ENCODE measurements around the gene ZNF319. TPM values are rescaled to one million over a fixed set of nuclear protein-coding genes. Genes with fewer than 3 reads are reported as not detected.

ZNF319 gene
- total and polyA plus RNA-seq, 2 of the 13 experiments (the other 11 are each of a cell fraction or from before 2014, with no cell fraction given) = 2.4 to 3.6 TPM

DNA sequence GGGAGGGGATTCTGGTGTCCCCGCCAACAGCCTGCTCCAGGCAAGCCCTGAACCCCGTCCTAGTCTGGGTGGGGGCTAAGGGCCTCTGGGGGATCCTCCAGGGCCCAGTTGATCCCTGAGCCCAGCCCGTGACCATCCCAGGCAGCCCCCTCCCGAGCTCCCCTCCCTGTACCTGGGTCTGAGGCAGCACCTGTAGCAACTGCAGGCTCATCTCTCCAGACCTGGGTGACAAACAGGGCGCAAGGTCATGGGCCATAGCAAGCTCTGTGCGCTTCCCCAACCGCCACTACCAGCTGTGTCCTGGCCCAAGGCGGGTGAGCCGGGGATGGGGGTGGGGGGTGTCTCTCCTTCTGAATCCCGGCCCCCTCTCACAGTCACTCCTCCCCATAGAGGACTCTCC is 40.2 kb downstream of the ZNF319 start:
- in situ Hi-C loops (cut with HindIII; ENCODE audit: extremely low pct_ligation_motif_present, low pct_unique_long_range_greater_than_20kb) (no loop called here), intact Hi-C loops (cut with micrococcal nuclease; ENCODE audit: unreplicated experiment) (no loop called here)
- no peaks in the 10 kb centered on the region for H3K36me3 ChIP-seq (replicated peaks in 1 of 2; ENCODE audit: control insufficient read depth in 1 of 2, insufficient read depth in 2 of 2, low read length in 2 of 2)
- ATAC-seq = no peak
- no peaks in the 10 kb centered on the region for H4K20me1 ChIP-seq (ENCODE audit: insufficient read depth, low read length)
- no peak overlapping the region for H3K4me2 ChIP-seq (ENCODE audit: low read depth, low read length)
- H2AFZ ChIP-seq (ENCODE audit: low read length) = no peak overlapping the region
- H3K79me2 ChIP-seq (ENCODE audit: insufficient read depth, low read length) = no peaks in the 10 kb centered on the region
- ChIA-PET POLR2A (no interaction called here), CTCF (ENCODE audit: low intra/inter-chr PET ratio, low total read pairs) (no interaction called here)
- TF ChIP-seq ZNF496 (CRISPR knock-in tag; IDR thresholded peaks at IDR 0.05; ENCODE audit: insufficient replicate concordance) (no peak), SATB2 (CRISPR knock-in tag; IDR thresholded peaks at IDR 0.05) (no peak)
- TF ChIP-seq, protein P1, sequence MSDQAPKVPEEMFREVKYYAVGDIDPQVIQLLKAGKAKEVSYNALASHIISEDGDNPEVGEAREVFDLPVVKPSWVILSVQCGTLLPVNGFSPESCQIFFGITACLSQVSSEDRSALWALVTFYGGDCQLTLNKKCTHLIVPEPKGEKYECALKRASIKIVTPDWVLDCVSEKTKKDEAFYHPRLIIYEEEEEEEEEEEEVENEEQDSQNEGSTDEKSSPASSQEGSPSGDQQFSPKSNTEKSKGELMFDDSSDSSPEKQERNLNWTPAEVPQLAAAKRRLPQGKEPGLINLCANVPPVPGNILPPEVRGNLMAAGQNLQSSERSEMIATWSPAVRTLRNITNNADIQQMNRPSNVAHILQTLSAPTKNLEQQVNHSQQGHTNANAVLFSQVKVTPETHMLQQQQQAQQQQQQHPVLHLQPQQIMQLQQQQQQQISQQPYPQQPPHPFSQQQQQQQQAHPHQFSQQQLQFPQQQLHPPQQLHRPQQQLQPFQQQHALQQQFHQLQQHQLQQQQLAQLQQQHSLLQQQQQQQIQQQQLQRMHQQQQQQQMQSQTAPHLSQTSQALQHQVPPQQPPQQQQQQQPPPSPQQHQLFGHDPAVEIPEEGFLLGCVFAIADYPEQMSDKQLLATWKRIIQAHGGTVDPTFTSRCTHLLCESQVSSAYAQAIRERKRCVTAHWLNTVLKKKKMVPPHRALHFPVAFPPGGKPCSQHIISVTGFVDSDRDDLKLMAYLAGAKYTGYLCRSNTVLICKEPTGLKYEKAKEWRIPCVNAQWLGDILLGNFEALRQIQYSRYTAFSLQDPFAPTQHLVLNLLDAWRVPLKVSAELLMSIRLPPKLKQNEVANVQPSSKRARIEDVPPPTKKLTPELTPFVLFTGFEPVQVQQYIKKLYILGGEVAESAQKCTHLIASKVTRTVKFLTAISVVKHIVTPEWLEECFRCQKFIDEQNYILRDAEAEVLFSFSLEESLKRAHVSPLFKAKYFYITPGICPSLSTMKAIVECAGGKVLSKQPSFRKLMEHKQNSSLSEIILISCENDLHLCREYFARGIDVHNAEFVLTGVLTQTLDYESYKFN (CRISPR knock-in tag; conservative IDR thresholded peaks at IDR 0.05) = no peak
- BruUV-seq (replicated peaks) = no TSS peak
- H3K27ac ChIP-seq (ENCODE audit: extremely low read length, insufficient read depth, low read length) = no peak overlapping the region
- FAIRE-seq = no peak
- H3K4me1 ChIP-seq (ENCODE audit: insufficient read depth, low read length) = peaks cover 30% of the 10 kb centered on the region
- H3K9me3 ChIP-seq (ENCODE audit: low read length) = no peaks in the 10 kb centered on the region
- H3K4me3 ChIP-seq (replicated peaks in 1 of 3; ENCODE audit: insufficient read depth in 1 of 3, low read depth in 2 of 3, low read length in 3 of 3) = no peak overlapping the region
- peaks cover 8 to 70% of the 10 kb centered on the region in 2 experiments; a peak in 4 of 5 replicates for H3K27me3 ChIP-seq (ENCODE audit: control insufficient read depth in 1 of 2, insufficient read depth in 2 of 2, low read length in 2 of 2)
- H3K9ac ChIP-seq (ENCODE audit: insufficient read depth, low read depth, low read length) = no peak overlapping the region
- no CpG with 5 or more reads among the region's 10 CpGs for WGBS (ENCODE audit: low lambda C conversion rate)
- no peak for DNase-seq (ENCODE audit: low spot score)

DNA sequence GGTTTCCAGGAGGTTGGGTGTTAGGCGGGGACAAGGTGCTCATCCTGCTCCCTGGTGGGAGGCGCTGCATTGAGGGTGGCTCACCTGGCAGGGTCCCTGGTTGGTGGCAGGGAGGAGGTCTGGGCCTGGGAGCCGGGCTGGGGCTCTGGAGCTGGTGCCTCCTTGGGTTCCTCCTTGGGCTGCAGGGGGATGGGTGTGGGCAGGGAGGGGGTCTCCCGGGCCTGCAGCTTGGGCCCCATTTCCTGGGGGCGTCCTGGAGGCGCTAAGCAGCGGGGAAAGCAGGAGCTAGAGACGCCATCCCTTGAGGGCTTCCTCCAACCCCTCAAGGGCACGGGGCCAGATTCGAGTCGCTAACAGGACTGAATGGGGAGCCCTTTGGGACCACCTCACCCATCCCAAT is 40.7 kb downstream of the ZNF319 start:
- WGBS (ENCODE audit: low lambda C conversion rate) = 50% methylated on average over 8 of the region's 11 CpGs
- ChIA-PET POLR2A (no interaction called here), CTCF (ENCODE audit: low intra/inter-chr PET ratio, low total read pairs) (no interaction called here)
- Histone ChIP-seq H3K36me3 (replicated peaks in 1 of 2; ENCODE audit: control insufficient read depth in 1 of 2, insufficient read depth in 2 of 2, low read length in 2 of 2) (no peaks in the 10 kb centered on the region), H2AFZ (ENCODE audit: low read length) (no peak overlapping the region), H3K4me1 (ENCODE audit: insufficient read depth, low read length) (peaks cover 30% of the 10 kb centered on the region), H3K9ac (ENCODE audit: insufficient read depth, low read depth, low read length) (no peak overlapping the region), H3K27ac (ENCODE audit: extremely low read length, insufficient read depth, low read length) (no peak overlapping the region), H4K20me1 (ENCODE audit: insufficient read depth, low read length) (no peaks in the 10 kb centered on the region), H3K9me3 (ENCODE audit: low read length) (no peaks in the 10 kb centered on the region), H3K27me3 (ENCODE audit: control insufficient read depth in 1 of 2, insufficient read depth in 2 of 2, low read length in 2 of 2) (peaks cover 8 to 70% of the 10 kb centered on the region in 2 experiments; a peak in 4 of 5 replicates), H3K4me2 (ENCODE audit: low read depth, low read length) (no peak overlapping the region), H3K79me2 (ENCODE audit: insufficient read depth, low read length) (no peaks in the 10 kb centered on the region), H3K4me3 (replicated peaks in 1 of 3; ENCODE audit: insufficient read depth in 1 of 3, low read depth in 2 of 3, low read length in 3 of 3) (no peak overlapping the region)
- no TSS peak for BruUV-seq (replicated peaks)
- ATAC-seq = no peak
- in situ Hi-C loops (cut with HindIII; ENCODE audit: extremely low pct_ligation_motif_present, low pct_unique_long_range_greater_than_20kb) = no loop called here
- no peak for FAIRE-seq
- intact Hi-C loops (cut with micrococcal nuclease; ENCODE audit: unreplicated experiment) = no loop called here
- DNase-seq (ENCODE audit: low spot score) = no peak
- TF ChIP-seq, protein P2, sequence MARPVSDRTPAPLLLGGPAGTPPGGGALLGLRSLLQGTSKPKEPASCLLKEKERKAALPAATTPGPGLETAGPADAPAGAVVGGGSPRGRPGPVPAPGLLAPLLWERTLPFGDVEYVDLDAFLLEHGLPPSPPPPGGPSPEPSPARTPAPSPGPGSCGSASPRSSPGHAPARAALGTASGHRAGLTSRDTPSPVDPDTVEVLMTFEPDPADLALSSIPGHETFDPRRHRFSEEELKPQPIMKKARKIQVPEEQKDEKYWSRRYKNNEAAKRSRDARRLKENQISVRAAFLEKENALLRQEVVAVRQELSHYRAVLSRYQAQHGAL (CRISPR knock-in tag; IDR thresholded peaks at IDR 0.05; ENCODE audit: not compliant biosample characterization) = no peak
- no peak for TF ChIP-seq PRPF4 (IDR thresholded peaks at IDR 0.05; ENCODE audit: low read depth, low read length, poor library complexity, severe bottlenecking)
- TF ChIP-seq MTA3 (CRISPR knock-in tag; IDR thresholded peaks at IDR 0.05) = no peak
- no peak for TF ChIP-seq ZNF468 (CRISPR knock-in tag; IDR thresholded peaks at IDR 0.05)
- TF ChIP-seq, protein P3, sequence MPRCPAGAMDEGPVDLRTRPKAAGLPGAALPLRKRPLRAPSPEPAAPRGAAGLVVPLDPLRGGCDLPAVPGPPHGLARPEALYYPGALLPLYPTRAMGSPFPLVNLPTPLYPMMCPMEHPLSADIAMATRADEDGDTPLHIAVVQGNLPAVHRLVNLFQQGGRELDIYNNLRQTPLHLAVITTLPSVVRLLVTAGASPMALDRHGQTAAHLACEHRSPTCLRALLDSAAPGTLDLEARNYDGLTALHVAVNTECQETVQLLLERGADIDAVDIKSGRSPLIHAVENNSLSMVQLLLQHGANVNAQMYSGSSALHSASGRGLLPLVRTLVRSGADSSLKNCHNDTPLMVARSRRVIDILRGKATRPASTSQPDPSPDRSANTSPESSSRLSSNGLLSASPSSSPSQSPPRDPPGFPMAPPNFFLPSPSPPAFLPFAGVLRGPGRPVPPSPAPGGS (CRISPR knock-in tag; IDR thresholded peaks at IDR 0.05) = no peak
- no peak for TF ChIP-seq ZKSCAN1 (IDR thresholded peaks at IDR 0.05; ENCODE audit: low read length)
- no peak for TF ChIP-seq SIX1 (CRISPR knock-in tag; IDR thresholded peaks at IDR 0.05; ENCODE audit: borderline replicate concordance)
- TF ChIP-seq ZNF570 (CRISPR knock-in tag; IDR thresholded peaks at IDR 0.05; ENCODE audit: borderline replicate concordance) = no peak
- TF ChIP-seq ZNF605 (CRISPR knock-in tag; IDR thresholded peaks at IDR 0.05) = no peak
- TF ChIP-seq ZNF232 (CRISPR knock-in tag; IDR thresholded peaks at IDR 0.05; ENCODE audit: borderline replicate concordance) = no peak
- TF ChIP-seq ZMYM4 (CRISPR knock-in tag; IDR thresholded peaks at IDR 0.05) = no peak
